Neutrophil (primary cell): ENCODE data around the gene PLEKHM3.

Experiments used
- H3K27ac ChIP-seq: fragments of 200-600 bp; sonication (generic); 2 replicates; pipeline ENCODE4 v1.5.1; 2016; ENCODE audit warnings: mild to moderate bottlenecking, moderate library complexity
- H3K27me3 ChIP-seq: fragments of 200-600 bp; sonication (generic); 2 replicates; pipeline ENCODE4 v1.6.0; 2016; ENCODE audit warnings: mild to moderate bottlenecking
- H3K36me3 ChIP-seq: fragments of 200-600 bp; sonication (generic); 2 replicates; pipeline ENCODE4 v1.5.1; 2017
- H3K4me1 ChIP-seq, 2 experiments: fragments of 200-600 bp in 1 of 2; sonication (generic) in 1 of 2; 1 replicate in 1 of 2; 2 replicates in 1 of 2; pipeline versions ENCODE4 v1.5.1 to v1.6.1; 2013 to 2016; ENCODE audit warnings: low read depth in 1 of 2, low read length in 1 of 2, mild to moderate bottlenecking in 1 of 2, moderate library complexity in 1 of 2; ENCODE audit not compliant: control insufficient read depth in 1 of 2, insufficient read depth in 1 of 2
- H3K4me3 ChIP-seq, 2 experiments: fragments of 200-600 bp in 1 of 2; sonication (generic) in 1 of 2; 1 replicate in 1 of 2; 2 replicates in 1 of 2; pipeline ENCODE4 v1.5.1; 2013 to 2016; ENCODE audit warnings: low read depth in 1 of 2, low read length in 1 of 2, mild to moderate bottlenecking in 1 of 2, moderate library complexity in 1 of 2
- H3K9me3 ChIP-seq: fragments of 200-600 bp; sonication (generic); 2 replicates; pipeline ENCODE4 v1.5.1; 2016
- CTCF ChIP-seq: fragments of 200-600 bp; sonication (generic); IDR thresholded peaks from 2 replicates; pipeline ENCODE4 v1.5.1; 2016; ENCODE audit warnings: antibody characterized with exemption

Gene PLEKHM3

GRCh38 chr2:207783514-207783913 lies 241.8 kb downstream of the PLEKHM3 start:
- H3K4me3 ChIP-seq: no peak overlapping the region
- no peaks in the 10 kb centered on the region for H3K27me3 ChIP-seq
- no peak for TF ChIP-seq CTCF
- no peaks in the 10 kb centered on the region for H3K36me3 ChIP-seq
- peaks cover 0 to 2% of the 10 kb centered on the region in 2 experiments for H3K4me1 ChIP-seq
- H3K27ac ChIP-seq: no peak overlapping the region
- no peaks in the 10 kb centered on the region for H3K9me3 ChIP-seq

- Histone ChIP-seq H3K9me3 (no peaks in the 10 kb centered on the region), H3K27ac (no peak overlapping the region)
- TF ChIP-seq CTCF: no peak
These were observed 242.9 kb downstream of the PLEKHM3 start for GRCh38 chr2:207782238-207783030.

GRCh38 chr2:207779523-207779922 lies 245.8 kb downstream of the PLEKHM3 start:
- no peak for TF ChIP-seq CTCF
- Histone ChIP-seq H3K9me3 (no peaks in the 10 kb centered on the region), H3K4me3 (no peak overlapping the region), H3K27ac (no peak overlapping the region), H3K27me3 (no peaks in the 10 kb centered on the region), H3K36me3 (no peaks in the 10 kb centered on the region), H3K4me1 (no peaks in the 10 kb centered on the region)

More at GRCh38 chr2:207782238-207783030, 242.9 kb downstream of the PLEKHM3 start:
- Histone ChIP-seq H3K4me1 (peaks cover 0 to 2% of the 10 kb centered on the region in 2 experiments), H3K4me3 (no peak overlapping the region), H3K36me3 (no peaks in the 10 kb centered on the region), H3K27me3 (no peaks in the 10 kb centered on the region)

DNA sequence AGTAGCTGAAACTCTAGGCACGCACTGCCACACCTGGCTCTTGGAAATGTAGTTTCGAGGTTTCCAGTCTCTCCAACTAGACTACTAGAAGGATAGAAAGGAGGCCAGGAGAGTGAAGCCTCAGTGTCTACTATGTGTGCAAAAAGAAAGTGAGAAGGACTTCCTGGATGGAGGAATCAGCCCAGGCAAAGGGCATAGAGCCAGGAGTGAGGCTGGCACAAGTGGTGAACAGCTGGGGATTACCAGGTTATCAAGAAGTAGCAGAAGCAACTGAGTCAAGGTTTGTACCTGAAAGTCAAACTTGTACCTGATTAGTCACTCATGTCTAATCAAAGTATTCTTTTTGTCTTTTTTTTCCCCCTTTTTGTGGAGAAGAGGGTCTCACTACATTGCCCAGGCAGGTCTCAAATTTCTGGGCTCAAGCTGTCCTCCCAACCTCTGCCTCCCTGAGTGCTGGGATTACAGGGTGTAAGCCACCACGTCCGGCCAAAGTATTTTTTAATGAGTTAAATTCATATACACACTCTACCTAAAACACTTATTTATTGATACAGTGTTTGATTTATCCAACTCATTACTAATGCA lies 246.9 kb downstream of the PLEKHM3 start:
- Histone ChIP-seq H3K4me3 (no peak overlapping the region), H3K27ac (no peak overlapping the region), H3K36me3 (no peaks in the 10 kb centered on the region), H3K9me3 (no peaks in the 10 kb centered on the region), H3K4me1 (no peaks in the 10 kb centered on the region), H3K27me3 (no peaks in the 10 kb centered on the region)
- TF ChIP-seq CTCF: no peak

DNA sequence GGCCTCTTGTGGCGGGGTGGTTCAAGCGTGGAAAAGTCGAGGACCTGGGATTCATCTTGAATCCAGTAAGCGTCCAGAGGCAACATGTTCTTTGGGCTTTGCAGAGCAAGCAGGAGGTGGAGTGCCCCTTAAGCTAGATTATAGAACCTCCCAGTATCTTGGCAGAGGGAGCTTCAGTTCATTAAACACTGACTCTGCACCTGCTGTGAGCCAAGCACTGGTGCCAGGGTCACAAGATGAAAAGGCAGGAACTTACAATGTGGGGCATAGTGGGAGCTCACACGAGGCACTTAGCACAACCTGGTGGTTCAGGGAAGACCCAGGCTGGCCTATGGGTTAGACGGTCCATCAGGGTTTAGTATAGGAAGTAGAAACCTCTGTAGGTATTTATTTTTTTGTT lies 248.2 kb downstream of the PLEKHM3 start:
- Histone ChIP-seq H3K9me3 (no peaks in the 10 kb centered on the region), H3K4me3 (no peak overlapping the region), H3K36me3 (no peaks in the 10 kb centered on the region), H3K27me3 (no peaks in the 10 kb centered on the region), H3K27ac (no peak overlapping the region), H3K4me1 (no peaks in the 10 kb centered on the region)
- TF ChIP-seq CTCF: no peak
